GM21526 (cell line): Measurements from ENCODE around the gene FAM193B.

Source experiments
- ATAC-seq: cut with Tn5 transposase; IDR thresholded peaks from one replicate; pipeline ENCODE4 v1.9.1; 2021; ENCODE audit warnings: moderate library complexity; ENCODE audit not compliant: unreplicated experiment, low FRiP score

FAM193B gene

GRCh38 chr5:177472460-177473442 is 81.6 kb downstream of the FAM193B start:
- ATAC-seq = no peak

- no peak for ATAC-seq
Observed at GRCh38 chr5:177471610-177472356, 82.6 kb downstream of the FAM193B start.

- ATAC-seq = no peak
Observed at GRCh38 chr5:177470759-177471536, 83.4 kb downstream of the FAM193B start.
